ENCODE data around the gene PITPNM1.
"Not testable (repeated sequence)": the region's sequence is repeated elsewhere in the genome, so short reads cannot be mapped to it uniquely, and the experiment has no call there.

Gene PITPNM1

GRCh38 chr11:67523556-67524479 lies 18.7 kb upstream of the PITPNM1 start:
- DNase-seq (ENCODE audit: low spot score): no peak

- no peak for DNase-seq (ENCODE audit: low spot score)
These were observed 17.8 kb upstream of the PITPNM1 start, which contains the start of gene CABP2 for GRCh38 chr11:67522844-67523555. TSS of gene CABP2 (minus strand) at chr11:67523446. CDS start at chr11:67523326, 120 bp downstream.

DNA sequence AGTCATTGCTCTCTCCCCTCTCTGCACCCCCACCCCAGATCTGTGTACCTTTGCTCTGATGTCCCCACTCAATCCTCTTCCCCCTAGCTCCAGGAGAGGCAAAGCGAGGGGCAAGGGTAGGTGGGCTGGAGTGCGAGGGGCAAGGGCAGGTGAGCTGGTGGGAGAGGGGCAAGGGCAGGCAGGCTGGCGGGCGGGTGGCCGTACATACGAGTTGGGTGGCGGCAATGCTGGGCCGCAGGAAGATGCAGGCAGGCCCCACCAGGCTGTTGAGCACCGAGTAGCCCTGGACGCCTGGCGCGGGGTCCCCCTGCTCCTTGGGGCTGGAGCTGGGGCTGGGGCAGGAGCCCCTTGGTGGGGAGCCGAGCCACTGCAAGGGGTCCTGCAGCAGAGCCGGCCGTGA lies 17.2 kb upstream of the PITPNM1 start:
- DNase-seq (ENCODE audit: low spot score): no peak

- no peak for DNase-seq (ENCODE audit: low spot score)
These were observed 16.8 kb upstream of the PITPNM1 start for GRCh38 chr11:67521924-67522323.

- no peak for DNase-seq (ENCODE audit: low spot score)
These were observed 16.0 kb upstream of the PITPNM1 start for GRCh38 chr11:67520856-67521824.

DNA sequence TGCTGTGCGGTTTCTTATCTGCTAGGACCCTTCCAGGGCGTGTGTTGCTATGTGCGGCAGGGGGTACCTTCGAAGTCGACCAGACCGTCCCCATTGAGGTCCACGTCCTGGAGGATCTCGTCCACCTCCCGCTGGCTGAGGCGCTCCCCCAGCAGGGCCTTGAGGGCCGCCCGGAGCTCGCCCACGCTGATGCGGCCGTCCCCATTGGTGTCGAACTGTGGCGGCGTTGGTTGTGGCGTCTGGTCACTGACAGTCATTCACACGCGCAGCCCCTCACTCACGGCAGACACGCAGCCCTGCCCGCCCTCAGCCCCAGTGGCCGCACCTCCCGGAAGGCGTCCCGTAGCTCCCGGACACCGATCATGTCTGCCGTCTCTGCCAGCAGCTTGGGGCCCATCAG lies 14.6 kb upstream of the PITPNM1 start:
- DNase-seq (ENCODE audit: low spot score): no peak

DNA sequence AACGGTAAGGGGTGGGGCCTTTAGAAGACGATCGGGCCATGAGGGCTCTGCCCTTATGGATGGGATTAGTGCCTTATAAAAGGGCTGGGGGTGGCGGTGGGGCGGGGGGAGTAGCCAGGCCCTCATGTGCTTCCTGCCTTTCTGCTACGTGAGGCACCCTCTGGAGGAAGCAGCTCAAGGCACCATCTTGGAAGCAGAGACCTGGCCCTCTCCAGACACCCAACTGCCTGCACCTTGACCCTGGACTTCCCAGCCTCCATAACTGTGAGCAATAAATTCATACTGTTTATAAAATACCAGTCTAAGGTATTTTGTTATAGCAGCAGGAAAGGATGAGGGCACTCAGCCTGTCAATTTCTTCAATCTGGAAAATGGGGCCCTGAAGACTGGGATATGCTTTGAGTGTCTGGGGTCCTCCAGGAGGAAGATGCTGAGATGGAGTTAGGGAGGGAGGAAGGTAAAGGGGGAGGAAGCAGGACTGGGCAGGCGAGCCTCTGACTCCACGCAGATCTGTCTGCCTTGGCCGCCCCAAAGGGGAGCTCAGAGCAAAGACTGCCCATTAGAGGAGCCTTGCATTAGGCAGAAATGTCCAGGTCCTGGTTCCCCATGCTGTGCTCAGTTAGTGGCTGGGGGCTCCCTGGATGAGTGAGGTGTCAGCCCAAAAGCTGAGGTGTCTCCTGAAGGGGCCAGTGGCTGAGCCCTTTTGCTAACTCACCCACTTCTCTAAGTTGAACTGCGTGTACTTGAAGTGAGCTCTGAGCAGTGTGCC lies 12.8 kb upstream of the PITPNM1 start:
- no peak for DNase-seq (ENCODE audit: low spot score)

GRCh38 chr11:67516806-67517205 lies 11.6 kb upstream of the PITPNM1 start:
- no peak for DNase-seq (ENCODE audit: low spot score)

- DNase-seq (ENCODE audit: low spot score): no peak
These were observed 9.0 kb upstream of the PITPNM1 start for GRCh38 chr11:67514116-67514515.

GRCh38 chr11:67511558-67511957 lies 6.4 kb upstream of the PITPNM1 start:
- not testable (repeated sequence) for DNase-seq (ENCODE audit: low spot score)

DNA sequence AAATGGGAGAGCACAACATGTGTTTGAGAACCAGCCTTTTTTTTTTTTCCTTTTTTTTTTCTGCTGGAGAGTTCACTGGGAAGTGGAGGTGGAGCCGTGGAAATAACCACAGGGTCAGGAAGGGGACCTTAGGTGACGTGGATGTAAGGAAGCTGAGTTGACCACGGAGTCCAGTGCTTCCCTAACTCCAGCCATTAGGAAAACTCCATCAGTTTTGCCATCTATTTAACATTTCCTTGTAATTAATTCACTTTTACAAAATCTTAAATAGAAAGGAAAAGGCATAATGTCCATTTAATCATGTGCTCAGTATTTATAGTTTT lies 4.8 kb upstream of the PITPNM1 start:
- DNase-seq (ENCODE audit: low spot score): no peak

DNA sequence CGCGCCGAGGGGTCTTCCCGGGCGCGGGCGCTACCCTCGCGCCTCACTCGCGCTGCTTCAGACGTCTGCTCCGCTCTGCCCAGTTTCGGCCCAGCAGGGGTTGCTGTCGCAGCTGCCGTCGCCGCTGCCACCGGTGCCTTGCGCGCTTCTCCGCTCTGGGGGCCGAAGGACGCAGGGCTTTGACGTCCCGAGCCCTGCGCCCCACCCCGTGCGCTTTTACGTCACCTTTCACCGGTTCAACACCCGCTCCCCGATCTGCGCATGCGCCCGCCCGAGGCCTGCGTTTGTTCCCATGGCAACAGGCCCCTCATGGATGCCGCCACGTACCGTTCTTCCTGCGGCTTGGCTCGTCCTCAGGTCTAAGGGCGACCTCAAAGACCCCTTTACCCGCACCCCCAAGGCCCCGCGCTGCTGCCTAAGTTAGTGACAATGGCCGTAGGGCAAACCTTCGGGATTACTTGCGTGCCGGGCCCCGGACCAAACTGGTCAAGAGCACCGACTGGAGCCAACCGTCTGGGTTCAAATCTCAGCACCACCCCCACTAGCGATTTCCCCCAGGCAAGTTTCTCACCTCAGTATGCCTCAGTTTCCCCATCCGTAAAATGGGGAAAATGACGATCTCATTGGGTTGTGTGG lies 3.4 kb upstream of the PITPNM1 start:
- DNase-seq (ENCODE audit: low spot score): peak; percentile 93

DNA sequence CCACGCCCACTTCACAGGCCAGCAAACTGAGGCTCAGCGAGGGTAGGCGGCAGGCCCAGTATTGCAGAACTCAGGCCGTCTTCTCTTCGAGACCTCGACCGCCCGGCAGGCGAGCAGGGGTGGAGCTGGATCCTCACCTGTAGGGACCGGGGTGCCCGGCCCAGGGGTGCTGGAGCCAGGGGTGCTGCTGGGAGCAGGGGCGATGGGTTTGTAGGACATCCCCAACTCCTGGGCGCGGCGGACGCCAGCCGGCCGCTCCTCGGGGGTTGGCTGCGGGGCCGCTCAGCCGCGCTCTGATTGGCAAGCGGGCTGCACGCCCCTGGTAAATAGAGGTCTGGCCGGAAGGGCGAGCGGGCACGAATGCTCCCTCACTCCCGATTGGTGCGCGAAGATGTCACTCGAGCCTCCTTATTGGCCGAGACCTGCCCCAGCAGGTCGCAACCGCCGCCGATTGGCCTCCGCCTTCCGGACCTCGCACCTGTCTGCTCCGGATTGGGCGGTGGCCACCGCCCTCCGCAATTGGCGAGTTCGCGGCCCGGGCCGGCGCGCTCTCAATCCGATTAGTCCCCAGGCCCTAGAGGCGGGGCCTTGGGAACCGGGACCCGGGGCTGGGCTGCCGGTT lies 2.8 kb upstream of the PITPNM1 start, which contains the start of gene CDK2AP2:
CDK2AP2 (minus strand) TSS at position 299 of the 622 bp plus-strand sequence; CDS start at position 219, 80 bp downstream.
- DNase-seq (ENCODE audit: low spot score): peak; percentile 99

GRCh38 chr11:67507242-67507863 lies 2.2 kb upstream of the PITPNM1 start:
- DNase-seq (ENCODE audit: low spot score): no peak

- DNase-seq (ENCODE audit: low spot score): no peak
These were observed 1.4 kb upstream of the PITPNM1 start for GRCh38 chr11:67506426-67507051.

GRCh38 chr11:67505605-67506396 lies 638 bp upstream of the PITPNM1 start:
- DNase-seq (ENCODE audit: low spot score): peak; percentile 99

GRCh38 chr11:67504005-67504949 lies 886 bp downstream of the PITPNM1 start:
- DNase-seq (ENCODE audit: low spot score): no peak

Measured in SW480 (cell line).